Body of pancreas (tissue), 4 donors: ENCODE measurements around the gene NR2F2. TPM values are rescaled to one million over a fixed set of nuclear protein-coding genes. Genes with fewer than 3 reads are reported as not detected.

Experiments
- ATAC-seq: fragments of 150-250 bp; one replicate; pipeline ENCODE4 v1.9.1; 2016
- DNase-seq, 4 donors: peaks; one replicate each; pipeline ENCODE4 v3.0.0-alpha.2; 2019
- H3K27ac ChIP-seq, 4 donors: fragments of 200-600 bp; sonication (generic); 1 replicate in 3 of 4; 2 replicates in 1 of 4; pipeline versions ENCODE4 v1.5.1 to v1.6.1; 2016 to 2019; ENCODE audit warnings: mild to moderate bottlenecking in 1 of 4, mixed read lengths in 1 of 4, moderate library complexity in 1 of 4
- H3K27me3 ChIP-seq, 2 donors: fragments of 200-600 bp; sonication (generic); one replicate each; pipeline ENCODE4 v1.6.0; 2016; ENCODE audit warnings: mild to moderate bottlenecking in 1 of 2
- H3K36me3 ChIP-seq, 2 donors: fragments of 200-600 bp; sonication (generic); replicated peaks in 1 of 2; 2 replicates each; pipeline ENCODE4 v1.5.1; 2016; ENCODE audit warnings: low read depth in 2 of 2; ENCODE audit not compliant: insufficient read depth in 1 of 2
- H3K4me1 ChIP-seq: fragments of 200-600 bp; sonication (generic); one replicate; pipeline ENCODE4 v1.6.0; 2016
- H3K4me3 ChIP-seq, 2 donors: fragments of 200-600 bp; sonication (generic); 1 replicate in 1 of 2; 2 replicates in 1 of 2; pipeline ENCODE4 v1.5.1; 2016 to 2019
- H3K9me3 ChIP-seq, 3 donors: fragments of 200-600 bp; sonication (generic); 1 replicate in 2 of 3; 2 replicates in 1 of 3; pipeline ENCODE4 v1.5.1; 2016
- POLR2A ChIP-seq, 3 donors: fragments of 450-650 bp; IDR thresholded peaks; one replicate each; pipeline ENCODE4 v1.6.1; 2016; ENCODE audit warnings: antibody characterized with exemption in 3 of 3, mild to moderate bottlenecking in 2 of 3
- WGBS, 2 donors: methylation state at CpG; one replicate each; pipeline ENCODE4 v1.1.5; 2017; 5-methylcytosine and 5-hydroxymethylcytosine counted together
- intact Hi-C: fragments of 100-400 bp; cut with DNase I; formaldehyde crosslinking; loops from one replicate; pipeline ENCODE4 v1.15.1; 2023
- total RNA-seq, 2 donors: library from RNA; depleted of rRNA; stranded (reverse); fragments of >200 nt; gene quantifications; one replicate each; pipeline ENCODE4 v1.1.0, GENCODE V29; 2016
- TF ChIP-seq, protein P1 (sequence below), 7 experiments: fragments of 450-650 bp in 4 of 7; fragments of 200-600 bp in 3 of 7; sonication (generic) in 3 of 7; IDR thresholded peaks; one replicate each; pipeline ENCODE4 v1.5.1; 2016 to 2019; ENCODE audit warnings: antibody characterized with exemption in 7 of 7

NR2F2 gene
- total RNA-seq, 2 donors from 2014 or later = 12.9 to 13.5 TPM

DNA sequence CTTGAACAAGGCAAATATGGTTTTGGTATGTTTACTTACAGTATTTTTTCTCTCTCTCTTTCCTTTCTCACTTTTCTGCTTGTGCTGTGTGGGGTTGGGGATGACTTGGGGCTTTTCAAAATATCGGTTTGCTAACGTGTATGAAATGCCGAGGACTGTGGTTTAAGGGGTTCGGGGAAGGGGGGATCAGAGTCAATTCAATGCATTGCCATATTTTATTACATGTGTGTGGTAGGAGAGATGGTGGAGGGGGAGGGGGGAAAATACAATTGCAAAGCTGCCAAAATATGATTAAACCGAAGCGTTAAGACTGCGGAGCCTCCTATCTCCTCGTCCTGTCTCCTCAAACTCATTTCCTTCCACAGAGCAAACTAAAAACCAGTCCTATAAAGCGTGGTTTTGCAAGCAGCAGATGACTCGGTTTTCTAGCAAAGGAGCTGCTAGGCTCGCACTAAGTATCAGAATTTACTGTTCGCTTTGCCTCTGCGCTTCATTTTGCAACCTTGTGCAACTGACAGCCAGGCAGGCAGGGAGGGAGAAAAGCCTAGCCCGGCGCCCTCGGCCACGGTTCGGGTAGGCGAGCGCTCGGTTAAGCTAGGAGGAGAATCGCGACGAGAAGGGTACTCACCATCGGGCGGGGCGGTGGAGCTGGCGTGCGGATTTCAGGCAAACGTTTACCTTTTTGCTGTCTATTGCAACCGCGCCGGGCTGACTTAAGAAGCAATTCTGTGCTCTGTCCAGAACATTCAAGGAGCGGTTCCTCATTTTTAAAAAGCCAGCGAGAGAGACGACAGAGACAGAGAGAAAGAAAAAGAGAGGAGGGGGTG lies 4.0 kb upstream of the NR2F2 start:
- peak overlapping the region; percentile 28 to 49 for H3K4me3 ChIP-seq
- H3K27me3 ChIP-seq = peaks cover 0 to 12% of the 10 kb centered on the region in 2 donors
- H3K9me3 ChIP-seq = no peaks in the 10 kb centered on the region
- no peak for TF ChIP-seq POLR2A (IDR thresholded peaks at IDR 0.05)
- TF ChIP-seq, protein P1, sequence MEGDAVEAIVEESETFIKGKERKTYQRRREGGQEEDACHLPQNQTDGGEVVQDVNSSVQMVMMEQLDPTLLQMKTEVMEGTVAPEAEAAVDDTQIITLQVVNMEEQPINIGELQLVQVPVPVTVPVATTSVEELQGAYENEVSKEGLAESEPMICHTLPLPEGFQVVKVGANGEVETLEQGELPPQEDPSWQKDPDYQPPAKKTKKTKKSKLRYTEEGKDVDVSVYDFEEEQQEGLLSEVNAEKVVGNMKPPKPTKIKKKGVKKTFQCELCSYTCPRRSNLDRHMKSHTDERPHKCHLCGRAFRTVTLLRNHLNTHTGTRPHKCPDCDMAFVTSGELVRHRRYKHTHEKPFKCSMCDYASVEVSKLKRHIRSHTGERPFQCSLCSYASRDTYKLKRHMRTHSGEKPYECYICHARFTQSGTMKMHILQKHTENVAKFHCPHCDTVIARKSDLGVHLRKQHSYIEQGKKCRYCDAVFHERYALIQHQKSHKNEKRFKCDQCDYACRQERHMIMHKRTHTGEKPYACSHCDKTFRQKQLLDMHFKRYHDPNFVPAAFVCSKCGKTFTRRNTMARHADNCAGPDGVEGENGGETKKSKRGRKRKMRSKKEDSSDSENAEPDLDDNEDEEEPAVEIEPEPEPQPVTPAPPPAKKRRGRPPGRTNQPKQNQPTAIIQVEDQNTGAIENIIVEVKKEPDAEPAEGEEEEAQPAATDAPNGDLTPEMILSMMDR (IDR thresholded peaks at IDR 0.05) = no peak
- 1% methylated on average over 36 of the region's 36 CpGs for WGBS, 2 donors
- H3K27ac ChIP-seq = peak overlapping the region in 3 of 4 donors; percentile 46 to 82 (median 78)
- intact Hi-C loops = no loop called here
- H3K36me3 ChIP-seq = no peaks in the 10 kb centered on the region
- no peak for ATAC-seq
- DNase-seq = peak in 2 of 4 donors; percentile 27 to 51
- H3K4me1 ChIP-seq = peaks cover 30% of the 10 kb centered on the region

DNA sequence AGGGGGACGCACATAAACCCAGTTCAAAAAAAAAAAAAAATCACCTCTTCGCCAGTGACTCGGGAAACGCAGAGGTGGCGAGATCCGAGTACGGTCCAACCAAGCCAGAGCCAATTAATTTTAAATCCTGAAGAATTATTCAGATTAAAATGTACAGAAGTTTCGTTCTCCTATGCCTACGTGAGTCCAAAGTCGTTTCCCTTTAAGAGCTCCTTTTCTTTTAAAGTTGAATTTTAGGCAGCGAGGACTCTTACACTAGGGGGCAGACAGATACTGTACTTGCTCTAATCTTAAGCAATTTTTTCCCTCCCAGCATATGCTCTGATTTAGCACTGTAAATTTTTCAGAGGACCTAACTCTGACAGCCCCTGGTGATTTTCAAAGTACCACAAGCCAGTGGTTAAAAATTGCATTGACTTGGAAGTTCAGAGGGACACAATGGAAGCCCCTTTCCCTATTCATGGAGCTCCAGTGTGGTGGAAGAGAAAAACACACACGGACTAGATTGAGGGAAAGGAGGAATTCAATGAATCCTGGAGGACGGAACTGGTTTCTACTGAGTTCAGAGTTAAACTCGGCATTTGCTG lies 3.3 kb upstream of the NR2F2 start:
- Histone ChIP-seq H3K27ac (peak overlapping the region; percentile 18 to 82 (median 62)), H3K27me3 (peaks cover 0 to 7% of the 10 kb centered on the region in 2 donors), H3K9me3 (no peaks in the 10 kb centered on the region), H3K4me1 (peaks cover 23% of the 10 kb centered on the region), H3K36me3 (no peaks in the 10 kb centered on the region), H3K4me3 (peak overlapping the region; percentile 28 to 49)
- WGBS, 2 donors = 5% methylated on average over 14 of the region's 14 CpGs
- ATAC-seq (peak; percentile 47), DNase-seq (peak in 3 of 4 donors; percentile 44 to 76 (median 50))
- intact Hi-C loops = no loop called here
- TF ChIP-seq, protein P1 (IDR thresholded peaks at IDR 0.05) = peak; percentile 67 to 96 (median 89)
- TF ChIP-seq POLR2A (IDR thresholded peaks at IDR 0.05) = no peak

DNA sequence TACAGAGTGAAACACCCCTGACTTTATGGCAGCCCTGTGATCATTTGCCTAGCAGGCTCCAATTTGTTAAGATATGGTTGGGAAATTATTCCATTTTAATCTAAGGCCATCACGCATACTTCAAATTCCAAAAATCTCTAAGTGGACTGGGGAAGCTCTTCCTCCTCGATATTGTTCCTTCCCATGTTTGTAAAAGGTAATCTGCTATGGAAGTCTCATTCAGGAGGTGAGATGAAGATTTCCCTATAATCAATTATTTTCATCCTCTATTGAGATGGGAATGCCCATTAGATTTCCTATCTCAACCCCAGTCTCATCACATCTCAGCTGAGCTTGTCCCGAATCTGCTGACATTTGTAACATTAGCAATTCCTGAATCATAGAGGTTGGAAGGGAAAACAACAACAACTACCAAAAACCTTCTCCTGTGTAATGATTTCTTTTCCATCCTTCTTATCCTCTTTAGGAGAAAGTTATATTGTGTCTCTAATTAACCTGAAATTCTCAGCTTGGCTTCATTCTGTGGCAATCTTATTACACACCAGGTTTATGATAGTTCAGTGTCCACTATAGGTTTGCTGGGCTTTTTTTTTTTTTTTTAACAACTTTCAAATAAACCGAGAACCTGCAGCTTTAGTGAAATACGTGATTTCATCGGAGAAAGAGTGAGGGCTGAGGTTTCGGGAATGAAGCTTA lies 2.2 kb upstream of the NR2F2 start:
- 59 to 73% methylated on average over 7 of the region's 7 CpGs for WGBS, 2 donors
- Histone ChIP-seq H3K4me1 (peaks cover 12% of the 10 kb centered on the region), H3K9me3 (no peaks in the 10 kb centered on the region), H3K4me3 (no peak overlapping the region), H3K27ac (peak overlapping the region in 1 of 4 donors; percentile 78), H3K36me3 (no peaks in the 10 kb centered on the region), H3K27me3 (no peaks in the 10 kb centered on the region)
- intact Hi-C loops = no loop called here
- ATAC-seq (no peak), DNase-seq (no peak)
- TF ChIP-seq POLR2A (IDR thresholded peaks at IDR 0.05) = no peak
- TF ChIP-seq, protein P1 (IDR thresholded peaks at IDR 0.05) = no peak

DNA sequence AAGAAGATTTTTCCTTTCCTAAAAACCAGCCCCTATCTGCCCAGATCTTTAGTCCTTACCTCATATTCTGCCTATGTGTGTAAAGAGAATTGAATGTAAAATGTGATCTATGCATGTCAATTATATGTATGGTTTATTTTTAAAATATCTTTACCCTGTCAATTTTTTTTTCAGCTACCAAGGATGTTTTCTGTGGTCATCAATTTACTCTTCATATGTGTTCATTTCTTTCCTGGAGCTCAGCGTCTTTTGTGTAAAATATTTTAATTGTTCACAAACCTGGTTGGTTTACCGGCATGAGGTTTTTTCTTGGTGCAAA lies 1.7 kb upstream of the NR2F2 start:
- Histone ChIP-seq H3K27ac (peak overlapping the region in 1 of 4 donors; percentile 69), H3K9me3 (no peaks in the 10 kb centered on the region), H3K4me1 (peaks cover 15% of the 10 kb centered on the region), H3K27me3 (no peaks in the 10 kb centered on the region), H3K4me3 (no peak overlapping the region), H3K36me3 (no peaks in the 10 kb centered on the region)
- no peak for TF ChIP-seq POLR2A (IDR thresholded peaks at IDR 0.05)
- TF ChIP-seq, protein P1 (IDR thresholded peaks at IDR 0.05) = no peak
- intact Hi-C loops = no loop called here
- WGBS, 2 donors = 67 to 74% methylated on average over 2 of the region's 2 CpGs
- DNase-seq = no peak
- no peak for ATAC-seq
